Colonic mucosa (tissue), 4 donors: ENCODE results near the gene KCND3. TPM values are rescaled to one million over a fixed set of nuclear protein-coding genes. Genes with fewer than 3 reads are reported as not detected.
A peak's percentile ranks its signal among the peaks of the same experiment; 100 is the strongest.
"Not testable (repeated sequence)": the region's sequence is repeated elsewhere in the genome, so short reads cannot be mapped to it uniquely, and the experiment has no call there.

Experiments
- DNase-seq: peaks from one replicate; pipeline ENCODE4 v3.0.0-alpha.2; 2020
- H3K27ac ChIP-seq: fragments of 200-600 bp; one replicate; pipeline ENCODE4 v1.8.0; 2021
- H3K27me3 ChIP-seq: fragments of 200-600 bp; one replicate; pipeline ENCODE4 v1.8.0; 2021
- H3K36me3 ChIP-seq: fragments of 200-600 bp; one replicate; pipeline ENCODE4 v1.8.0; 2021
- H3K4me1 ChIP-seq: fragments of 200-600 bp; one replicate; pipeline ENCODE4 v1.8.0; 2021; ENCODE audit warnings: mild to moderate bottlenecking
- H3K4me3 ChIP-seq: fragments of 200-600 bp; one replicate; pipeline ENCODE4 v1.8.0; 2021
- H3K9ac ChIP-seq, 2 donors: one replicate each; pipeline ENCODE4 v1.7.0; 2013; ENCODE audit warnings: control low read depth in 2 of 2, low read depth in 2 of 2, low read length in 2 of 2
- H3K9me3 ChIP-seq: fragments of 200-600 bp; one replicate; pipeline ENCODE4 v1.8.0; 2021
- intact Hi-C: fragments of 100-400 bp; cut with DNase I; formaldehyde crosslinking; loops from one replicate; pipeline ENCODE4 v1.14.1; 2022
- total RNA-seq, 2 donors: library from RNA; stranded (reverse); fragmentation: NEBNext Ultra II Directional in 1 of 2; extraction: Animal tissue kit (Norgen Biotek cat#: 25700) in 1 of 2; gene quantifications; one replicate each; pipeline ENCODE4 v1.2.1, GENCODE V29; 2021
- TF ChIP-seq, protein P1 (sequence below): fragments of 200-600 bp; IDR thresholded peaks from one replicate; pipeline ENCODE4 v1.8.0; 2022; ENCODE audit warnings: antibody characterized with exemption, mild to moderate bottlenecking
- donor health status: healthy.
- donor health status: DM: no; HTN: no; CAD: no.
- donor health status: DM: no; HTN: no; CAD: no.

KCND3 gene
- total RNA-seq, 2 donors from 2014 or later = 0.94 to 3.5 TPM

DNA sequence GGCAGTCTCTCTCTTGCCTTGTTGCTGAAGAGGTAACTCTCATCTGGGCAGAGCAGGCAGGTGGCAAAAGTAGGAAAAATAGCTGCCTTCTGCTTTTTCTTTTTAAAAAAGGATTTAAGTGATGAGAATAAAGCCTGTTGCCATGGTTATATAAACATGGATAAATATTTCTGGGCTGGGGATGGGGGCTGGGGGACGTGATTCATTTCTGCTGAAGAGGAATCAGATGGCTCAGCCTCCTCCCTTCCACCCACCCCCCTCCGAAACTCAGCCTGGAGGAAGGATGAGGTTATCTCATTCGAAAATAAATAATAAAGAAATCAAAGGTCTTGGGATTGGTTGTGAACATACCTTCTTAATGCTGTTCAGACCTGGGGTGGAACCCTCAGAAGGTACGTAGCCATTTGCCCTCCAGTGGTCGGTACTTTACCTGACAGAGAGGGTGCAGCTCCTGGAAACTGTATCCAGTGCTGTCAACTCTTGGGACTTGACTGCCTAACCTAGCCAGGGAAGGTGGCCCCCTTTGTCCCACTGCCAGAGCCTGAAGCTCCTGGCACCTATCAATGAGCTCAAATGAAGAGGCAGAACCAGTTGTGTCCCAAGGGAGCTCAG is 246.4 kb downstream of the KCND3 start:
- intact Hi-C loops = no loop called here
- Histone ChIP-seq H3K36me3 (no peaks in the 10 kb centered on the region), H3K27ac (no peak overlapping the region), H3K9me3 (no peaks in the 10 kb centered on the region), H3K9ac (no peak overlapping the region), H3K4me3 (no peak overlapping the region), H3K4me1 (peaks cover under 1% of the 10 kb centered on the region), H3K27me3 (no peaks in the 10 kb centered on the region)
- no peak for DNase-seq
- TF ChIP-seq, protein P1, sequence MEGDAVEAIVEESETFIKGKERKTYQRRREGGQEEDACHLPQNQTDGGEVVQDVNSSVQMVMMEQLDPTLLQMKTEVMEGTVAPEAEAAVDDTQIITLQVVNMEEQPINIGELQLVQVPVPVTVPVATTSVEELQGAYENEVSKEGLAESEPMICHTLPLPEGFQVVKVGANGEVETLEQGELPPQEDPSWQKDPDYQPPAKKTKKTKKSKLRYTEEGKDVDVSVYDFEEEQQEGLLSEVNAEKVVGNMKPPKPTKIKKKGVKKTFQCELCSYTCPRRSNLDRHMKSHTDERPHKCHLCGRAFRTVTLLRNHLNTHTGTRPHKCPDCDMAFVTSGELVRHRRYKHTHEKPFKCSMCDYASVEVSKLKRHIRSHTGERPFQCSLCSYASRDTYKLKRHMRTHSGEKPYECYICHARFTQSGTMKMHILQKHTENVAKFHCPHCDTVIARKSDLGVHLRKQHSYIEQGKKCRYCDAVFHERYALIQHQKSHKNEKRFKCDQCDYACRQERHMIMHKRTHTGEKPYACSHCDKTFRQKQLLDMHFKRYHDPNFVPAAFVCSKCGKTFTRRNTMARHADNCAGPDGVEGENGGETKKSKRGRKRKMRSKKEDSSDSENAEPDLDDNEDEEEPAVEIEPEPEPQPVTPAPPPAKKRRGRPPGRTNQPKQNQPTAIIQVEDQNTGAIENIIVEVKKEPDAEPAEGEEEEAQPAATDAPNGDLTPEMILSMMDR = no peak

DNA sequence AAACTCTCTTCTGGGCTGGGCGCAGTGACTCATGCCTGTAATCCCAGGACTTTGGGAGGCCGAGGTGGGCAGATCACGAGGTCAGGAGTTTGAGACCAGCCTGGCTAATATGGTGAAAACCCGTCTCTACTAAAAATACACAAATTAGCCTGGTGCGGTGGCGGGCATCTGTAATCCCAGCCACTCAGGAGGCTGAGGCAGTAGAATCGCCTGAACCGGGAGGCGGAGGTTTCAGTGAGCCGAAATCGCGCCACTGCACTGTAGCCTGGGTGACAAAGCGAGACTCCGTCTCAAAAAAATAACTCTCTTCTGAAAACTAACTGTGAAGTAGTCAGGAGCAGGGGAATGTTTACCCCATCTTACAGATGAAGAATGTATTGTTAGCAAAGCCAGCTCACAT is 247.2 kb downstream of the KCND3 start:
- H3K4me1 ChIP-seq, H3K4me3 ChIP-seq, H3K9me3 ChIP-seq, DNase-seq, intact Hi-C loops, H3K27ac ChIP-seq, H3K27me3 ChIP-seq, H3K36me3 ChIP-seq, H3K9ac ChIP-seq: not testable (repeated sequence)

DNA sequence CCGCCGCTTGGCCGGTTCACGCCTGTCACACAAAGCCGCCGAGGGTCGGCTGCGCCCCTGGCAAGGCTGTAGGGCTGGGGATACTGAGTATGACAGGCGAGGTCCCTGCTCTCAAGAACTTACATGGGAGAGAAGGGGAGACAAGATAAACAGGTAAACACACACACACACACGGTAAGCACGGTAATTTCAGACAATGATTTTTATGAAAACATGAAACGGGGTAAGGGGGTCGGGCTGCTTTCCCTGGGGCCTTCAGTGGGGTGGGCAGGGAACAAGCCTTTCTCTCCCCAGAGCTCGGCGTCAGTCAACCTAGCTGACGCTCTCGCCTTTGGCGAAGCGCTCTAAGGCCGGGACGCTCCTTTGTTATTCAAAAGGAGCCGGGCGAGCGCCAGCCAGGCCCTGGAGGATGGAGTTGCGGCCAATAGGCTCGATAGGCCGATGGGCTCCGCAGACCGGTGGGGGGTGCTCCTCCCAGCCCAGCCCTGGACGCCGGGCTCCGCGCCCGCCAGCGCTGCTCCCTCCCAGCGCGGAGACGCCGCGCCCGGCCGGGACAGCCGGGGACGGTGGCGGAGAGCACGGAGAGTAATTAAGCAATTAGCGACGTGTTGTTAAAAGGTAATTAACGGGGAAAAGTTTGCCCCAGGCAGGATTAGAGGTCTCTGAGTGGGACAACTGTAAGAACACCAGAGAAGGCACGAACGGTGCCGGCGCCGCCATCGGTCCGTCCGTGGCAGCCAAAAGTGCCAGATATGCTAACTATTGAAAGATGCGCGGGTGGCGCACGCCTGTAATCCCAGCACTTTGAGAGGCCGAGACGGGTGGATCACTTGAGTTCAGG is 249.3 kb downstream of the KCND3 start:
- Histone ChIP-seq H3K36me3 (no peaks in the 10 kb centered on the region), H3K4me1 (peaks cover 5% of the 10 kb centered on the region), H3K27me3 (no peaks in the 10 kb centered on the region), H3K9me3 (no peaks in the 10 kb centered on the region), H3K27ac (peak overlapping the region; percentile 90), H3K4me3 (peak overlapping the region; percentile 58), H3K9ac (peak overlapping the region; percentile 81 to 89)
- TF ChIP-seq, protein P1 = no peak
- intact Hi-C loops = no loop called here
- peak; percentile 56 for DNase-seq

DNA sequence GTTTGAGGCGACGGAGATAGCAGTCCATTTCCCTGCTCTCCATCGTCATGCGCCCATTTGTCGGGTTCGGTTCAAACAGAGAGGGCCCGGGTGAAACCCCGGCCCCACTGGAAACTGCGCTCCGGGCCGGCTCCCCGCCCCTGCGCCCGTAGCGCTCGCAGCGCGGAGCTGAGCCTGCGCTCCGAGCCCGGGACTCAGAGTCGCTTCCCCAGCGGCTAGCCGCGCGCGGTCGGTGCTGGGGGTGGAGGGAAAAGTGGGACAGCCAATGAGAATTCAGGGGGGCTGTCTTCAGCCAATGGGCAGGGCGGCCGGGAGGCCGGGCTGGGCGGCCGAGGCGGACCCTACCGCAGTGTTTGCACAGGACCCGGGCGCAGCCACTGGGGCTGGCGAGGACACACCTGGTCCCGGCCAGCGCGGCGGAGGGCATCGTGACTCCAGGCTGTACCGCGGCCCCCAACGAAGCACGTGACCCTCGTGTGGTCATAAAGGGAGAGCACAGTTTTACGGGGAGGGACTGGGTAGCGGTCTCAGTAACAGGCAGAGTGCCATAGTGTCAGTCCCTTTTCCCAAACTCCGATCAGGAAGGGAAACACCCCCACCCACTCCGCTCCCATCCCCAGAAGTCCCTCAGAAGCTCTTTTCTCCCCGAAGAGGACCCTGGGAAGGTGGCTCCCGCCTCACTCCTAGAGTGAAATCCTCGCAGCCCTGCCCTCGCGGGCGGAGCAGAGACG is 250.1 kb downstream of the KCND3 start, which contains the start of gene INKA2:
Gene INKA2 (minus strand): TSS at position 202 of the 731 bp plus-strand sequence. CDS start 153 bp downstream, at position 49.
- TF ChIP-seq, protein P1 = no peak
- Histone ChIP-seq H3K27me3 (no peaks in the 10 kb centered on the region), H3K4me3 (peak within 1 kb of the TSS; percentile 58), H3K36me3 (no peaks in the 10 kb centered on the region), H3K4me1 (peaks cover 5% of the 10 kb centered on the region), H3K9me3 (no peaks in the 10 kb centered on the region), H3K27ac (peak within 1 kb of the TSS; percentile 90), H3K9ac (peak within 1 kb of the TSS; percentile 81 to 89)
- peak; percentile 94 for DNase-seq
- intact Hi-C loops = no loop called here

DNA sequence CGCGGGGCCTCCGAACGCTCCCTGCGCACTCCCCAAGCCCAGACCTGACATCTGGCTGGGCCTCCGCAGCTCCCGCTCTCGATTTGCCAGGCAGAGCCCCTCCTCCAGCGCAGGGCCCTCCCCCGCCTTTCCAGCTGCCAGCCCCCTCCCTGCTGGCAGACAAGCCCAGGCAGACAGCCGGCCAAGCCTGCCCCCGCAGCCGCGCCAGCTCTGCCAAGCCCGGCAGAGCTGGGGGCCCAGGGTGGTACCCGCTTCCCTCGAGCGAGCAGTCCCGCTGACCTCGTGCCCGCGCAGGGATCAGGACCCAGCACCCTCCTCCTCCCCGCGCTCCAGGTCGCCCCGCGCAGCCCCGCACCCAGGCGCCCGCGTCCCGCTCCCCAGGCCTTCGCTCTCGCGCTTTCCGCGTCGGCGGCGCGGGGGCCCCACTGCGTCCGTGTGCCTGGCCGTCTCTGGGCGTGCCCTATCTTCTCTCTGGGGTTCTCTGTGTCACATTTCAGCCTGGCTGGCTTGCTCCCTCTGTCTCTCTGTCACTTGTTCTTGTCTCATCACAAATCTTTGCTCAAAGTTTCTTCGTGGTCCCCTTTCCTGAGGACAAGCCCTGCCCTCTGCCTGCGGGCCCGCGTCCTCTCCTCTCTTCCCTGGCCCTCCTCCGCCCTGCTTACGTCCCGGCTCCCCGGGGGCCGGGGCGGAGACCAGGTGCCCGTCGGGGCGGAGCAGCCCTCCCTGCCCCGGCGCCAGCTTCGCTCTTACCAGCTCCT is 250.9 kb downstream of the KCND3 start:
- intact Hi-C loops = no loop called here
- Histone ChIP-seq H3K9me3 (no peaks in the 10 kb centered on the region), H3K4me3 (peak overlapping the region; percentile 58), H3K4me1 (peaks cover 5% of the 10 kb centered on the region), H3K27ac (peak overlapping the region; percentile 90), H3K36me3 (no peaks in the 10 kb centered on the region), H3K27me3 (no peaks in the 10 kb centered on the region), H3K9ac (peak overlapping the region; percentile 81 to 89)
- DNase-seq = peak; percentile 65
- TF ChIP-seq, protein P1 = no peak
